ENCODE data around the gene PLXNA2.

Gene PLXNA2

DNA sequence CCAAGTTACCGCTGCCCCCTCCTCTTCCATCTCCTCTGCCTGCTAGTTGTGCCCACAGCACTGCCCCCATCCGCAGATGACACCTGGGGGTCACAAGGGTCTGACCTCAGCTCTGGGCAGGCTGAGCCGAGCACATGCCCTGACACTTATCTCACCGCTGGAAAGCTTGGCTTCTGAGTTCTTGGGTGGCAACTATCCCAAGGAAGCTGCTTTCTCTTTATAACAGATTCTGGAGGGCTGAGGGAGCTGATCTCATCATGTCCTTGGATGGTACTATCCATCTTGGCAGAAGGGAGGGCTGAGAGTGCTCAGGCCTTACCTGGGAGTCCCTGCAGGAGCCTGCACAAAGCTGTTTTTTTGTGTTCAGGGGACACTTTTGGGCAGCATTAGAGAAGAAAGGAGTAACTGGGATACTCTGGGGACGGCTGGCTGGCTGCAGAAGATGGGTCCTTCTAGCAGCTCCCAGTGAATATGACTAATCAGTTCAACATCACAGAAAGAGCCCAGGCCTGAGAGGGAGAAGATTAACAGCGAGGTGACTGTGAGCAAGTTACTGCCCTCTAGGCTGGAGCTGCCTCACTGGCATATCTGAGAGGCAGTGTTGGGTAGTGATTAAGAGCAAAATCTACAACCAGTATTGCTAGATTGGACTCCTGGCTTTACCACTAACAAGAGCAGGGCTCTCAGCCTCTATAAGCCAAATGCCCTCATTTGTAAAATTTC lies 71.6 kb downstream of the PLXNA2 start:
- DNase-seq (no peak), ATAC-seq (ENCODE audit: insufficient read depth, low read depth) (no peak)
- Histone ChIP-seq H2AFZ (ENCODE audit: low read depth, low read length) (no peak overlapping the region), H3K9ac (ENCODE audit: low read depth, low read length) (no peak overlapping the region), H4K20me1 (ENCODE audit: insufficient read depth, low read length) (no peaks in the 10 kb centered on the region; the same call in 1 of the 2 replicates), H3K27ac (ENCODE audit: low read length) (no peak overlapping the region), H3K4me2 (ENCODE audit: insufficient read depth, low read length) (no peak overlapping the region), H3K4me1 (ENCODE audit: insufficient read depth, low read length) (no peaks in the 10 kb centered on the region), H3K36me3 (ENCODE audit: insufficient read depth, low read length) (no peaks in the 10 kb centered on the region), H3K27me3 (ENCODE audit: insufficient read depth, low read length, poor library complexity) (peaks cover 39% of the 10 kb centered on the region), H3K4me3 (ENCODE audit: low read depth in 1 of 2, low read length in 2 of 2) (no peak overlapping the region), H3K9me3 (ENCODE audit: insufficient read depth, low read length, severe bottlenecking) (no peaks in the 10 kb centered on the region), H3K79me2 (ENCODE audit: insufficient read depth, low read length) (no peaks in the 10 kb centered on the region)
- no peak for TF ChIP-seq EZH2 (IDR thresholded peaks at IDR 0.05; ENCODE audit: borderline replicate concordance, low read depth, low read length, severe bottlenecking)
- TF ChIP-seq, protein P1, sequence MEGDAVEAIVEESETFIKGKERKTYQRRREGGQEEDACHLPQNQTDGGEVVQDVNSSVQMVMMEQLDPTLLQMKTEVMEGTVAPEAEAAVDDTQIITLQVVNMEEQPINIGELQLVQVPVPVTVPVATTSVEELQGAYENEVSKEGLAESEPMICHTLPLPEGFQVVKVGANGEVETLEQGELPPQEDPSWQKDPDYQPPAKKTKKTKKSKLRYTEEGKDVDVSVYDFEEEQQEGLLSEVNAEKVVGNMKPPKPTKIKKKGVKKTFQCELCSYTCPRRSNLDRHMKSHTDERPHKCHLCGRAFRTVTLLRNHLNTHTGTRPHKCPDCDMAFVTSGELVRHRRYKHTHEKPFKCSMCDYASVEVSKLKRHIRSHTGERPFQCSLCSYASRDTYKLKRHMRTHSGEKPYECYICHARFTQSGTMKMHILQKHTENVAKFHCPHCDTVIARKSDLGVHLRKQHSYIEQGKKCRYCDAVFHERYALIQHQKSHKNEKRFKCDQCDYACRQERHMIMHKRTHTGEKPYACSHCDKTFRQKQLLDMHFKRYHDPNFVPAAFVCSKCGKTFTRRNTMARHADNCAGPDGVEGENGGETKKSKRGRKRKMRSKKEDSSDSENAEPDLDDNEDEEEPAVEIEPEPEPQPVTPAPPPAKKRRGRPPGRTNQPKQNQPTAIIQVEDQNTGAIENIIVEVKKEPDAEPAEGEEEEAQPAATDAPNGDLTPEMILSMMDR (IDR thresholded peaks at IDR 0.05; ENCODE audit: borderline replicate concordance, extremely low read depth, low read length, poor library complexity, severe bottlenecking) = no peak

DNA sequence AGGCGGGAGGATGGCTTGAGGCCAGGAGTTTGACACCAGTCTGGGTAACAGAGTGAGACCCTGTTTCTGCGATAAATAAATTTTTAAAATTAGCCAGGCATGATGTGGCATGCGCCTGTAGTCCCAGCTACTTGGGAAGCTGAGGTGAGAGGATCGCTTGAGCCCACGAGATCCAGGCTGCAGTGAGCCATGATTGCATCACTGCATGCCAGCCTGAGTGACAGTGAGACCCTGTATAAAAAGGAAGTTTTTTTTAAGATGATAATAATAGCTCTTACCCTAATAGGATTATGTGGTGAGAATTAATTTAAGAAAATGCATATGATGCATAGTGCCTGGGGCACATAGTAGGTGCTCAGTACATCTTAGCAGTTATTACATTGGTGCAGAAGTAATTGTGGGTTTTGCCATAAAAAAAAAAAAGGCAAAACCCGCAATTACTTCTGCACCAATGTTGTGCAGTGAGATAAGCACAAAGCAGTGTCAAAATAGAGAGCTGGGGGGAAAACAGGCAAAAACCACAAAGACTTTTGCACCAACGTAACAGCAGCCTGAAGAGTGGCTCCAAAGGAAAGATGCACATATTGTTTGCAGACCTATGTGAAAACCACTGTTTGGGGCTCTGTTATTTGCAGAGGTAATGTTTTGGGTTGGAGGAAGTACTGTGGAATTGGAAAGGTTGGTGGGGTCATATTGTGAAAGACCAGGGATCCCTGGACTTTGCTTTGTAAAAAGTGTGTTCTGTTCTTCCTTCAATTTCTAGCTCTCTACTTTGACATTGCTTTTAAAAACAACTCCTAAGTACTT lies 72.4 kb downstream of the PLXNA2 start:
- Histone ChIP-seq H3K9ac (ENCODE audit: low read depth, low read length) (no peak overlapping the region), H3K9me3 (ENCODE audit: insufficient read depth, low read length, severe bottlenecking) (no peaks in the 10 kb centered on the region), H3K79me2 (ENCODE audit: insufficient read depth, low read length) (no peaks in the 10 kb centered on the region), H3K4me3 (ENCODE audit: low read depth in 1 of 2, low read length in 2 of 2) (no peak overlapping the region), H3K36me3 (ENCODE audit: insufficient read depth, low read length) (no peaks in the 10 kb centered on the region), H3K27ac (ENCODE audit: low read length) (no peak overlapping the region), H3K27me3 (ENCODE audit: insufficient read depth, low read length, poor library complexity) (peaks cover 33% of the 10 kb centered on the region), H3K4me2 (ENCODE audit: insufficient read depth, low read length) (no peak overlapping the region), H3K4me1 (ENCODE audit: insufficient read depth, low read length) (no peaks in the 10 kb centered on the region), H2AFZ (ENCODE audit: low read depth, low read length) (no peak overlapping the region), H4K20me1 (ENCODE audit: insufficient read depth, low read length) (no peaks in the 10 kb centered on the region; the same call in 1 of the 2 replicates)
- ATAC-seq (ENCODE audit: insufficient read depth, low read depth) (no peak), DNase-seq (no peak)
- TF ChIP-seq EZH2 (IDR thresholded peaks at IDR 0.05; ENCODE audit: borderline replicate concordance, low read depth, low read length, severe bottlenecking) = no peak
- TF ChIP-seq, protein P1 (IDR thresholded peaks at IDR 0.05; ENCODE audit: borderline replicate concordance, extremely low read depth, low read length, poor library complexity, severe bottlenecking) = no peak

DNA sequence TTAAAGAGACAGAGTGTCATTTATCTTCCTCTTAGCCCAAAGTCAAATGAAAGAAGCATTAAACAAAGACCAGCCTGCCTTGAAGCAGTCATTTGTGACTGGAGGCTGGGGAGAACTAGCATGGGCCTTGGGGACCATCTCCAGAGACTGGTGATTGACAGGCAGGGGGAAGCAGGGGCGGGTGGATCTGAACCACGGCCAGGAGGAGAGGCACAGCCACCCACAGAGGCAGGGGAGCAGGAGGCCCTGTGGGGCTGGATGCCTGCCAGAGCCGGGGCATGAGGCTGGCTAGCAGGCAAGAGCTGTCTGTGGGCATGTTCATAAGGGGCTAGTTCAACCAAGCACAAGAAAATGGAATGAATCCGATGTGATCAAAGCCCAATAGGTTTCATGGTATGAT lies 73.9 kb downstream of the PLXNA2 start:
- H3K4me3 ChIP-seq (ENCODE audit: low read depth in 1 of 2, low read length in 2 of 2) = no peak overlapping the region
- H4K20me1 ChIP-seq (ENCODE audit: insufficient read depth, low read length) = no peaks in the 10 kb centered on the region
- no peaks in the 10 kb centered on the region for H3K79me2 ChIP-seq (ENCODE audit: insufficient read depth, low read length)
- H3K27me3 ChIP-seq (ENCODE audit: insufficient read depth, low read length, poor library complexity) = peaks cover 38% of the 10 kb centered on the region
- DNase-seq (peak; percentile 10), ATAC-seq (ENCODE audit: insufficient read depth, low read depth) (no peak)
- no peak overlapping the region for H3K27ac ChIP-seq (ENCODE audit: low read length)
- H3K36me3 ChIP-seq (ENCODE audit: insufficient read depth, low read length) = no peaks in the 10 kb centered on the region
- TF ChIP-seq, protein P1 (IDR thresholded peaks at IDR 0.05; ENCODE audit: borderline replicate concordance, extremely low read depth, low read length, poor library complexity, severe bottlenecking) = no peak
- TF ChIP-seq EZH2 (IDR thresholded peaks at IDR 0.05; ENCODE audit: borderline replicate concordance, low read depth, low read length, severe bottlenecking) = no peak
- H2AFZ ChIP-seq (ENCODE audit: low read depth, low read length) = no peak overlapping the region
- no peak overlapping the region for H3K4me2 ChIP-seq (ENCODE audit: insufficient read depth, low read length)
- H3K9ac ChIP-seq (ENCODE audit: low read depth, low read length) = no peak overlapping the region
- no peaks in the 10 kb centered on the region for H3K9me3 ChIP-seq (ENCODE audit: insufficient read depth, low read length, severe bottlenecking)
- no peaks in the 10 kb centered on the region for H3K4me1 ChIP-seq (ENCODE audit: insufficient read depth, low read length)
